Psoas muscle (tissue), 8 donors: Measurements from ENCODE around the gene KBTBD2. TPM values are rescaled to one million over a fixed set of nuclear protein-coding genes. Genes with fewer than 3 reads are reported as not detected.

Experiments used
- ATAC-seq, 4 donors: fragments of 200-7000 bp; cut with Tn5 transposase; one replicate each; pipeline ENCODE4 v1.9.1; 2020; ENCODE audit warnings: moderate library complexity in 3 of 4, mild to moderate bottlenecking in 2 of 4
- DNase-seq, 2 donors: peaks; one replicate each; pipeline ENCODE4 v3.0.0-alpha.2; 2020
- H3K27ac ChIP-seq: fragments of 200-600 bp; one replicate; pipeline ENCODE4 v1.8.0; 2022
- H3K27me3 ChIP-seq, 3 donors: fragments of 200-600 bp in 1 of 3; one replicate each; pipeline versions ENCODE4 v1.6.1 to v1.8.0; 2013 to 2022; ENCODE audit warnings: low read length in 2 of 3, mild to moderate bottlenecking in 2 of 3, moderate library complexity in 1 of 3; ENCODE audit not compliant: insufficient read depth in 3 of 3
- H3K36me3 ChIP-seq, 2 donors: fragments of 200-600 bp in 1 of 2; one replicate each; pipeline versions ENCODE4 v1.6.1 to v1.8.0; 2013 to 2022; ENCODE audit warnings: low read depth in 1 of 2, mild to moderate bottlenecking in 1 of 2, moderate library complexity in 1 of 2; ENCODE audit not compliant: insufficient read depth in 1 of 2
- H3K4me1 ChIP-seq: fragments of 200-600 bp; one replicate; pipeline ENCODE4 v1.8.0; 2022
- H3K4me3 ChIP-seq: fragments of 200-600 bp; one replicate; pipeline ENCODE4 v1.8.0; 2022; ENCODE audit warnings: mild to moderate bottlenecking
- H3K9me3 ChIP-seq: fragments of 200-600 bp; one replicate; pipeline ENCODE4 v1.8.0; 2022
- WGBS, 3 donors: extraction: QIAGEN DNeasy Blood & Tissue Kit; methylation state at CpG; one replicate each; pipeline versions ENCODE4 v1.1.6 to v1.1.7; 2013; 5-methylcytosine and 5-hydroxymethylcytosine counted together
- intact Hi-C, 2 donors: fragments of 100-400 bp; cut with DNase I; formaldehyde crosslinking; loops; one replicate each; pipeline versions ENCODE4 v1.11.0 to v1.14.2; 2022
- polyA plus RNA-seq, 3 donors: library from polyadenylated mRNA; stranded (reverse); fragments of 200-250 nt; gene quantifications; one replicate each; pipeline ENCODE4 v1.2.3, GENCODE V29; 2013
- total RNA-seq, 4 donors: library from RNA; stranded (reverse); fragmentation: NEBNext Ultra II Directional in 2 of 4; extraction: Animal tissue kit (Norgen Biotek cat#: 25700) in 2 of 4; gene quantifications; one replicate each; pipeline versions ENCODE4 v1.2.1 to v1.2.4, GENCODE V29; 2021 to 2023
- TF ChIP-seq, protein P1 (sequence below): fragments of 200-600 bp; IDR thresholded peaks from one replicate; pipeline ENCODE4 v1.8.0; 2022; ENCODE audit warnings: antibody characterized with exemption
- donor health status: healthy with polysubstance abuse.
- donor health status: DM: no; HTN: no; CAD: no; lungs with moderate emphysema.
- donor health status: Bipolar disorder and iron deficiency.
- donor health status: healthy.
- donor health status: DM: yes; HTN: yes; CAD: no.
- donor health status: DM: no; HTN: no; CAD: no.
- donor health status: DM: no; HTN: no; CAD: no.
- donor health status: DM: yes; HTN: yes; CAD: no.

KBTBD2 gene
- total and polyA plus RNA-seq, 7 donors, result 25.6 to 69.6 (median 32.4) TPM

DNA sequence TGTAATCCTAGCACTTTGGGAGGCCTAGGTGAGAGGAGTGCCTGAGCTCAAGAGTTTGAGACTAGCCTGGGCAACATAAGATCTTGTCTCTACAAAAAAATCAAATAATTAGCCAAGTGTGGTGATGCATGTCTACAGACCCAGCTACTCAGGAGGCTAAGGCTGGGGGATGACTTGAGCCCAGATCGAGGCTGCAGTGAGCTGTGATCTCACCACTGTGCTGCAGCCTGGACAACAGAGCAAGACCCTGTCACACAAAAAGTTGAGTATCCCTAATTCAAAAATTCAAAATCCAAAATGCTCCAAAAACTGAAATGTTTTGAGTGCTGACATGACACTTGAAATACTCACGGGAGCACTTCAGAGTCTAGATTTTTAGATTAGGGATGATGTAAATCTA is 19.1 kb downstream of the KBTBD2 start:
- DNase-seq (no peak), ATAC-seq (peak in 1 of 4 donors; percentile 6)
- H3K9me3 ChIP-seq, result no peaks in the 10 kb centered on the region
- H3K27me3 ChIP-seq, result no peaks in the 10 kb centered on the region
- intact Hi-C loops, result no loop called here
- 82 to 93% (median 89%) methylated on average over 2 of the region's 2 CpGs for WGBS, 3 donors
- H3K4me1 ChIP-seq, result peaks cover 79% of the 10 kb centered on the region
- TF ChIP-seq, protein P1, sequence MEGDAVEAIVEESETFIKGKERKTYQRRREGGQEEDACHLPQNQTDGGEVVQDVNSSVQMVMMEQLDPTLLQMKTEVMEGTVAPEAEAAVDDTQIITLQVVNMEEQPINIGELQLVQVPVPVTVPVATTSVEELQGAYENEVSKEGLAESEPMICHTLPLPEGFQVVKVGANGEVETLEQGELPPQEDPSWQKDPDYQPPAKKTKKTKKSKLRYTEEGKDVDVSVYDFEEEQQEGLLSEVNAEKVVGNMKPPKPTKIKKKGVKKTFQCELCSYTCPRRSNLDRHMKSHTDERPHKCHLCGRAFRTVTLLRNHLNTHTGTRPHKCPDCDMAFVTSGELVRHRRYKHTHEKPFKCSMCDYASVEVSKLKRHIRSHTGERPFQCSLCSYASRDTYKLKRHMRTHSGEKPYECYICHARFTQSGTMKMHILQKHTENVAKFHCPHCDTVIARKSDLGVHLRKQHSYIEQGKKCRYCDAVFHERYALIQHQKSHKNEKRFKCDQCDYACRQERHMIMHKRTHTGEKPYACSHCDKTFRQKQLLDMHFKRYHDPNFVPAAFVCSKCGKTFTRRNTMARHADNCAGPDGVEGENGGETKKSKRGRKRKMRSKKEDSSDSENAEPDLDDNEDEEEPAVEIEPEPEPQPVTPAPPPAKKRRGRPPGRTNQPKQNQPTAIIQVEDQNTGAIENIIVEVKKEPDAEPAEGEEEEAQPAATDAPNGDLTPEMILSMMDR, result no peak
- H3K36me3 ChIP-seq, result peaks cover 11 to 69% of the 10 kb centered on the region in 2 donors
- H3K27ac ChIP-seq, result peak overlapping the region; percentile 70
- no peak overlapping the region for H3K4me3 ChIP-seq

DNA sequence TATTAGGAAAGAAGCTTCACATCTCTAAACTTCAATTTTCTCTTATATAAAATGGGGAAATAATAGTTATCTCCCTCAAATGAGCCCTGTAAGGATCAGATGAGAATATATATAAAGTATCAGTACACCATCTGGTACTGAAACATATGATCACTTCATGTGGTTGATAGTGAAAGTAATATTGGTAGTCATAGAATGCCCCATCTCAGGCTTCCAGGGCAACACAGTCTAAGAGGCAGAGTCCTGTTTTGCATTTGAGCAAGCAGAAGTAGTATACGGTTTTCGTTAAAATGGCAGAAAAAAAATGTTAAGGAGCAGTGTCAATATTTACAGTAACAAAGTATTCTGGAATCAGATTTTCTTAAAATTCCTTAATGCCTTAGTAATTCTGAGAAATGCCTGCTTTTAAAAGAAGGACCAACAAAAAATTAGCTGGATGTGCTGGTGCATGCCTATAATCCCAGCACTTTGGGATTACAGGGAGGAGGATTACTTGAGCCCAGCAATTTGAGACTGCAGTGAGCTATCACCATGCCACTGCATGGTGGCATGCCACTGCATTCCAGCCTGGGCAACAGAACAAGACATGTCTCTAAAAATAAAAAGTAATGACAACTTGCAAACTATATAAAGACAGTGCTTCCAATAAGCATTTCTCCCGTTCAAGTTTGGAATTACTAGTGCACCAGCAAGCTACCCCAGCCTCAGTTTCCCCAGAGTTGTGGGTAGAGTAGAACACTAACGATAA is 19.8 kb downstream of the KBTBD2 start:
- Histone ChIP-seq H3K27me3 (no peaks in the 10 kb centered on the region), H3K4me3 (no peak overlapping the region), H3K9me3 (no peaks in the 10 kb centered on the region), H3K36me3 (peaks cover 11 to 69% of the 10 kb centered on the region in 2 donors), H3K4me1 (peaks cover 77% of the 10 kb centered on the region), H3K27ac (peak overlapping the region; percentile 70)
- WGBS, 3 donors, result 61 to 68% (median 64%) methylated on average over 4 of the region's 4 CpGs
- TF ChIP-seq, protein P1, result no peak
- no peak for DNase-seq
- ATAC-seq, result peak; percentile 52 to 73 (median 62)
- intact Hi-C loops, result no loop called here

DNA sequence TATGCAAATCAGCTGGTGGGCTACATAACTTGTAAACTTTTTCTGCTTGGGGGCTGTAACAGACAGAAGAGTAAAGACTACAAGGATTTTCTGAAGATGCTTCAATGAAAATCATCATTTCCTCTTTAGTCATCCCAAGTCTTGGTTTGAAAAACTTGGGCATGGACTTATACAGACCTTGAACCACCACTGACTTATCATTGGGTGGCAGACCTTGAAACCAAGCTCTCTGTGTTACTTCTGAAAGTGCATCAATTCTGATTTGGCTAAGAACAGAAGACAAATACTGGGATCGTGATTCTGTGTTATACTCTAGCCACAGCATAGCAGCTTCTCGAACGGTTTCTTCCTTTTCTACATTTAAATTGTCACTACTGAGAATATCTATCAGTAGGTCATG is 21.3 kb downstream of the KBTBD2 start:
- H3K27me3 ChIP-seq, result no peaks in the 10 kb centered on the region
- WGBS, 3 donors, result 90 to 93% (median 90%) methylated on average over 3 of the region's 3 CpGs
- intact Hi-C loops, result no loop called here
- H3K4me1 ChIP-seq, result peaks cover 62% of the 10 kb centered on the region
- H3K9me3 ChIP-seq, result no peaks in the 10 kb centered on the region
- TF ChIP-seq, protein P1, result no peak
- no peak for ATAC-seq
- no peak for DNase-seq
- no peak overlapping the region for H3K4me3 ChIP-seq
- H3K36me3 ChIP-seq, result peaks cover 11 to 69% of the 10 kb centered on the region in 2 donors
- H3K27ac ChIP-seq, result peak overlapping the region; percentile 70

DNA sequence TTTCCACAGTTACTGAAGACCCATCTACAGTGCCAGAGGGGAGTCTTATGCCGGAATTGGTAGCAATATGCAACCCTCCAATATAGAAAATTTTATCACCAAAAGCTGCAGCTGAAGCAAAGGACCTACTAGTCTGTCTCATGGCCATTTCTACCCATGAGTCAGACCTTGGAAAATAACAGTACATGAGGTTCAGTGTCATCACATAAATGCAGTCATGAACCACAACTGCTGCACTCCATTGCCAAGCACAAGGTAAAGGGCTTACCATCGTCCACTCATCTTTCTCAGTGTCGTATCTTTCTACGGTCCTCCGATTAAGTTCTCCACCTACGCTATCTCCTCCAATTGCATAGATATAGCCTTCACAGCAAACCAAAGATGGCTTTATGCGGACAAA is 21.8 kb downstream of the KBTBD2 start:
- no peak overlapping the region for H3K4me3 ChIP-seq
- H3K4me1 ChIP-seq, result peaks cover 56% of the 10 kb centered on the region
- peaks cover 9 to 63% of the 10 kb centered on the region in 2 donors for H3K36me3 ChIP-seq
- no peaks in the 10 kb centered on the region for H3K27me3 ChIP-seq
- intact Hi-C loops, result no loop called here
- TF ChIP-seq, protein P1, result no peak
- H3K27ac ChIP-seq, result peak overlapping the region; percentile 70
- no peaks in the 10 kb centered on the region for H3K9me3 ChIP-seq
- ATAC-seq, result peak; percentile 74 to 86 (median 82)
- DNase-seq, result no peak
- WGBS, 3 donors, result 94 to 95% (median 95%) methylated on average over 7 of the region's 7 CpGs
